ENCODE data around the gene LMLN. TPM values are rescaled to one million over a fixed set of nuclear protein-coding genes. Genes with fewer than 3 reads are reported as not detected.
"Not testable (repeated sequence)": the region's sequence is repeated elsewhere in the genome, so short reads cannot be mapped to it uniquely, and the experiment has no call there.

The LMLN gene
- polyA plus RNA-seq, 1 of the 3 experiments (the other 2 are of a cell fraction): 7.4 TPM

- no peaks in the 10 kb centered on the region for H3K4me1 ChIP-seq (ENCODE audit: control insufficient read depth in 1 of 2, insufficient read depth in 2 of 2, low read depth in 1 of 2, low read length in 1 of 2)
- ChIA-PET POLR2A (no interaction called here), CTCF (interaction anchor here (1.0 to 3.3 kb wide), 3 partner anchors 10 to 19 kb away, joined by 3 to 11 read pairs (median 4); no protein-coding TSS in a partner anchor)
- H3F3A ChIP-seq (replicated peaks; ENCODE audit: insufficient read depth): no peaks in the 10 kb centered on the region
- H2AFZ ChIP-seq (ENCODE audit: low read depth): no peak overlapping the region
- TF ChIP-seq SIN3A (IDR thresholded peaks at IDR 0.05; ENCODE audit: borderline replicate concordance, low read depth, low read length): no peak
- TF ChIP-seq, protein P1, sequence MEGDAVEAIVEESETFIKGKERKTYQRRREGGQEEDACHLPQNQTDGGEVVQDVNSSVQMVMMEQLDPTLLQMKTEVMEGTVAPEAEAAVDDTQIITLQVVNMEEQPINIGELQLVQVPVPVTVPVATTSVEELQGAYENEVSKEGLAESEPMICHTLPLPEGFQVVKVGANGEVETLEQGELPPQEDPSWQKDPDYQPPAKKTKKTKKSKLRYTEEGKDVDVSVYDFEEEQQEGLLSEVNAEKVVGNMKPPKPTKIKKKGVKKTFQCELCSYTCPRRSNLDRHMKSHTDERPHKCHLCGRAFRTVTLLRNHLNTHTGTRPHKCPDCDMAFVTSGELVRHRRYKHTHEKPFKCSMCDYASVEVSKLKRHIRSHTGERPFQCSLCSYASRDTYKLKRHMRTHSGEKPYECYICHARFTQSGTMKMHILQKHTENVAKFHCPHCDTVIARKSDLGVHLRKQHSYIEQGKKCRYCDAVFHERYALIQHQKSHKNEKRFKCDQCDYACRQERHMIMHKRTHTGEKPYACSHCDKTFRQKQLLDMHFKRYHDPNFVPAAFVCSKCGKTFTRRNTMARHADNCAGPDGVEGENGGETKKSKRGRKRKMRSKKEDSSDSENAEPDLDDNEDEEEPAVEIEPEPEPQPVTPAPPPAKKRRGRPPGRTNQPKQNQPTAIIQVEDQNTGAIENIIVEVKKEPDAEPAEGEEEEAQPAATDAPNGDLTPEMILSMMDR (IDR thresholded peaks at IDR 0.05): peak; percentile 37; the same call in 1 of the 2 replicates
- H3K4me2 ChIP-seq: no peak overlapping the region
- no peaks in the 10 kb centered on the region for H3K79me2 ChIP-seq (ENCODE audit: insufficient read depth)
- DNase-seq: no peak
- no peaks in the 10 kb centered on the region for H3K9me3 ChIP-seq
- H4K20me1 ChIP-seq (ENCODE audit: insufficient read depth): no peaks in the 10 kb centered on the region
- H3K27ac ChIP-seq (ENCODE audit: low read depth in 2 of 2, low read length in 1 of 2): no peak overlapping the region
- H3K4me3 ChIP-seq (ENCODE audit: low read depth in 2 of 2, low read length in 1 of 2): no peak overlapping the region
- no peaks in the 10 kb centered on the region for H3K27me3 ChIP-seq (ENCODE audit: insufficient read depth)
- no peaks in the 10 kb centered on the region for H3K9me2 ChIP-seq
- H3K36me3 ChIP-seq (replicated peaks in 1 of 2; ENCODE audit: control insufficient read depth in 1 of 2, insufficient read depth in 2 of 2, low read length in 1 of 2): peaks cover 6 to 20% of the 10 kb centered on the region in 2 experiments
- 94% methylated on average over 6 of the region's 7 CpGs for WGBS (ENCODE audit: low lambda C conversion rate)
- no peak overlapping the region for H3K9ac ChIP-seq
Measured at GRCh38 chr3:197926418-197926817, 33.6 kb upstream of the LMLN start.

DNA sequence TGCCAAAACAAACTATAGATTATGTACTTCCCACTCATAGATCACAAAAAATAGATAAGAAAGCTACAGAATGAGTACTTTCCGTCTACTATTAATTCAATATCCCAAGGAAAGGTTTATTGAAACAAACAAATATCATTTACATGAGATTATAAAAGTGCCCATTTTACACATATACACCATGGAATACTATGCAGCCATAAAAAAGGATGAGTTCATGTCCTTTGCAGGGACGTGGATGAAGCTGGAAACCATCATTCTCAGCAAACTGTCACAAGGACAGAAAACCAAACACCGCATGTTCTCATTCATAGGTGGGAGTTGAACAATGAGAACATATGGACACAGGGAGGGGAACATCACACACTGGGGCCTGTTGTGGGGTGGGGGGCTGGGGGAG lies 32.4 kb upstream of the LMLN start:
- H3K9me2 ChIP-seq; H3K27ac ChIP-seq (ENCODE audit: low read depth in 2 of 2, low read length in 1 of 2); DNase-seq; H3K4me3 ChIP-seq (ENCODE audit: low read depth in 2 of 2, low read length in 1 of 2); H3K27me3 ChIP-seq (ENCODE audit: insufficient read depth); H3K9ac ChIP-seq; H3K9me3 ChIP-seq; H2AFZ ChIP-seq (ENCODE audit: low read depth); POLR2A ChIA-PET; H3K4me1 ChIP-seq (ENCODE audit: control insufficient read depth in 1 of 2, insufficient read depth in 2 of 2, low read depth in 1 of 2, low read length in 1 of 2); H3K79me2 ChIP-seq (ENCODE audit: insufficient read depth); H3K4me2 ChIP-seq; H3F3A ChIP-seq (replicated peaks; ENCODE audit: insufficient read depth); H4K20me1 ChIP-seq (ENCODE audit: insufficient read depth): not testable (repeated sequence)
- CTCF ChIA-PET: interaction anchor here (1.3 kb wide), 1 partner anchor 9 kb away, joined by 4 read pairs; no protein-coding TSS in a partner anchor
- H3K36me3 ChIP-seq (replicated peaks in 1 of 2; ENCODE audit: control insufficient read depth in 1 of 2, insufficient read depth in 2 of 2, low read length in 1 of 2): peaks cover 6 to 14% of the 10 kb centered on the region in 2 experiments
- WGBS (ENCODE audit: low lambda C conversion rate): 90% methylated on average over 3 of the region's 3 CpGs

GRCh38 chr3:197936819-197937384 lies 23.1 kb upstream of the LMLN start:
- no peak overlapping the region for H3K27ac ChIP-seq (ENCODE audit: low read depth in 2 of 2, low read length in 1 of 2)
- H3K9ac ChIP-seq: no peak overlapping the region
- no peaks in the 10 kb centered on the region for H3K36me3 ChIP-seq (replicated peaks in 1 of 2; ENCODE audit: control insufficient read depth in 1 of 2, insufficient read depth in 2 of 2, low read length in 1 of 2)
- H2AFZ ChIP-seq (ENCODE audit: low read depth): no peak overlapping the region
- no peaks in the 10 kb centered on the region for H3K27me3 ChIP-seq (ENCODE audit: insufficient read depth)
- no peaks in the 10 kb centered on the region for H3K79me2 ChIP-seq (ENCODE audit: insufficient read depth)
- H3F3A ChIP-seq (replicated peaks; ENCODE audit: insufficient read depth): no peaks in the 10 kb centered on the region
- 87% methylated on average over 15 of the region's 15 CpGs for WGBS (ENCODE audit: low lambda C conversion rate)
- TF ChIP-seq EP300 (IDR thresholded peaks at IDR 0.05; ENCODE audit: borderline replicate concordance in 1 of 2, low read depth in 1 of 2, low read length in 1 of 2) (no peak), YY1 (IDR thresholded peaks at IDR 0.05; ENCODE audit: low read depth) (no peak), REST (IDR thresholded peaks at IDR 0.05; ENCODE audit: low read depth, low read length) (no peak), RFX5 (IDR thresholded peaks at IDR 0.05; ENCODE audit: low read length) (no peak), TCF12 (IDR thresholded peaks at IDR 0.05) (no peak), NRF1 (IDR thresholded peaks at IDR 0.05; ENCODE audit: low read depth, low read length) (no peak), MAX (IDR thresholded peaks at IDR 0.05; ENCODE audit: low read depth) (no peak)
- TF ChIP-seq, protein P2, sequence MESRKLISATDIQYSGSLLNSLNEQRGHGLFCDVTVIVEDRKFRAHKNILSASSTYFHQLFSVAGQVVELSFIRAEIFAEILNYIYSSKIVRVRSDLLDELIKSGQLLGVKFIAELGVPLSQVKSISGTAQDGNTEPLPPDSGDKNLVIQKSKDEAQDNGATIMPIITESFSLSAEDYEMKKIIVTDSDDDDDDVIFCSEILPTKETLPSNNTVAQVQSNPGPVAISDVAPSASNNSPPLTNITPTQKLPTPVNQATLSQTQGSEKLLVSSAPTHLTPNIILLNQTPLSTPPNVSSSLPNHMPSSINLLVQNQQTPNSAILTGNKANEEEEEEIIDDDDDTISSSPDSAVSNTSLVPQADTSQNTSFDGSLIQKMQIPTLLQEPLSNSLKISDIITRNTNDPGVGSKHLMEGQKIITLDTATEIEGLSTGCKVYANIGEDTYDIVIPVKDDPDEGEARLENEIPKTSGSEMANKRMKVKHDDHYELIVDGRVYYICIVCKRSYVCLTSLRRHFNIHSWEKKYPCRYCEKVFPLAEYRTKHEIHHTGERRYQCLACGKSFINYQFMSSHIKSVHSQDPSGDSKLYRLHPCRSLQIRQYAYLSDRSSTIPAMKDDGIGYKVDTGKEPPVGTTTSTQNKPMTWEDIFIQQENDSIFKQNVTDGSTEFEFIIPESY (IDR thresholded peaks at IDR 0.05; ENCODE audit: borderline replicate concordance, low read depth): no peak
- H3K4me1 ChIP-seq (ENCODE audit: control insufficient read depth in 1 of 2, insufficient read depth in 2 of 2, low read depth in 1 of 2, low read length in 1 of 2): no peaks in the 10 kb centered on the region
- no peak for DNase-seq
- H3K4me2 ChIP-seq: no peak overlapping the region
- no peaks in the 10 kb centered on the region for H4K20me1 ChIP-seq (ENCODE audit: insufficient read depth)
- no peaks in the 10 kb centered on the region for H3K9me3 ChIP-seq
- H3K9me2 ChIP-seq: no peaks in the 10 kb centered on the region
- ChIA-PET CTCF (interaction anchor here (1.6 to 1.7 kb wide), 2 partner anchors 10 to 30 kb away, joined by 4 to 10 read pairs; no protein-coding TSS in a partner anchor), POLR2A (no interaction called here)
- H3K4me3 ChIP-seq (ENCODE audit: low read depth in 2 of 2, low read length in 1 of 2): no peak overlapping the region

Measured in SK-N-SH (cell line).